Measurements from ENCODE around the gene EDN3.

EDN3 gene, protein sequence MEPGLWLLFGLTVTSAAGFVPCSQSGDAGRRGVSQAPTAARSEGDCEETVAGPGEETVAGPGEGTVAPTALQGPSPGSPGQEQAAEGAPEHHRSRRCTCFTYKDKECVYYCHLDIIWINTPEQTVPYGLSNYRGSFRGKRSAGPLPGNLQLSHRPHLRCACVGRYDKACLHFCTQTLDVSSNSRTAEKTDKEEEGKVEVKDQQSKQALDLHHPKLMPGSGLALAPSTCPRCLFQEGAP

GRCh38 chr20:59300333-59301081 lies at the start of gene EDN3:
EDN3 (plus strand) TSS chr20:59300611; CDS start chr20:59300813, 202 bp downstream.
- DNase-seq (ENCODE audit: low read depth): no peak

DNA sequence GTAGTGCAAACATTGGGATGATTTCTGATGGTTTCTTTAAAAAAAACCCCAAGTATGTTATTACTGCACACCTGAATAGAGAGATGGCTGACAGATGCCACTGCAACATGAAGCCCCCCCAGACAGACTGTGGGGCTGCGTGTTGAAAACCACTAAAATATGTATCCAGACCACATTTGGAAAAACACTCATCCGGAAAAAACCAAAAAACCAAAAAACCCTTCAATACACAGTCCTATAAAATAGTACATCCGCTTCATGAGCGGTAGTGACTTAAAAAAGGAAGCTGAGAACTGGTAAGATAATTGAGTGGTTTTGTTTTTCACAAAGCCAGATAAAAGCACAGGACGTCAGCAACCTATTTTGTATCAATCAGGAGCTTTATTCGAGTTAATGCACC lies 47.1 kb upstream of the EDN3 start:
- no peak for DNase-seq (ENCODE audit: low read depth)

- DNase-seq (ENCODE audit: low read depth): no peak
Observed at GRCh38 chr20:59253779-59254319, 46.6 kb upstream of the EDN3 start.

DNA sequence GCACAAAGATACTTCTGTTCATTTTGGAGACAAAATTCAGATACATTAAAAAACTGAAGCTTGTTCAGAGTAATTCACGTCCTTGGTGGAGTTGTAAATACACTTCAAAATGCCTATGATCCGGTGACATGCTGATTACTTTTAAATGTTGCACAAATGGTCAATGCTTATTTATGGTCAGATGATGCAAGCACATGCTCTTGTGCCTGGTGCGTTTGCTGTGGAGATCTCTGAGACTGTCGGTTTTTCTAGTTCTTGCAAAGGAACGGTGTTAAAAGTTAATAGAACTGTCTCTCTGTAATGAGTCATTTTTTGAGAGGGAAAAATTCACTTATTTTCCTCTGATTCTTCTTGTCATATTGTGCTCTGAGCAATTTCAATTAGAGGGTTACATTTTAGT lies 45.2 kb upstream of the EDN3 start:
- DNase-seq (ENCODE audit: low read depth): no peak

DNA sequence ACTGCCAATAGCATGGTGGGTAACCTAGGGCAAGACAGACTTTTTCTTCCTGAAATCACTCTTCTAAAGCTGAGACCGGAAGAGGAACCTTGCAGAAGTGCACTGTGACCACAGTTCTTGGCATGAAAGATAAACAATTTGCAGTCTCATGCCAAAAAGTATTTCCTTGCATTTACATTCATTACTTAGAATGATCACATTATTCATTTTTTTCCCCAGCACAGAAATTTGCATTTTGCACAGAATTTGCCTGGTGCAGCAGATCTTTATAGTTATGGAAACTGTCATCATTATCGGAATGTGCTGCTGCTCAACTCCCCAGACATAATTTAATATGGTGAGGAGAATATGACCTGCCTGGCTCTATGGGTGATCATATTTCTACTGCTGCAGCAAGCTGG lies 42.2 kb upstream of the EDN3 start:
- DNase-seq (ENCODE audit: low read depth): no peak

- DNase-seq (ENCODE audit: low read depth): no peak
Observed at GRCh38 chr20:59259946-59260345, 40.5 kb upstream of the EDN3 start.

DNA sequence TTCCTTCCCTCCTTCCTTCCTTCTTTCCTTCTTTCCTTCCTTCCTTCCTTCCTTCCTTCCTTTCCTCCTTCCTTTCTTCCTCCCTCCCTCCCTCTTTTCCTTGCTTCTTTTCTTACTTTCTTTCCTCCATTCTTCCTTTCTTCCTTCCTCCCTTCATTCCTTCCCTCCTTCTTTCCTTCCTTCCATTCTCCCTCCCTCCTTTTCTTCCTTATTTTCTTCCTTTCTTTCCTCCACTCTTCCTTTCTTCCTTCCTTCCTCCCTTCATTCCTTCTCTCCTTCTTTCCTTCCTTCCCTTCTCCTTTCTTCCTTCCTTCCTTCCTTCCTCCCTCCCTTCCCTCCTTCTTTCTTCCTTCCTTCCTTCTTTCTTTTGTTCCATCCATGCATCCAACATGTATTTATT lies 35.1 kb upstream of the EDN3 start:
- DNase-seq (ENCODE audit: low read depth): no peak

- DNase-seq (ENCODE audit: low read depth): no peak
Observed at GRCh38 chr20:59268870-59269269, 31.5 kb upstream of the EDN3 start.

DNA sequence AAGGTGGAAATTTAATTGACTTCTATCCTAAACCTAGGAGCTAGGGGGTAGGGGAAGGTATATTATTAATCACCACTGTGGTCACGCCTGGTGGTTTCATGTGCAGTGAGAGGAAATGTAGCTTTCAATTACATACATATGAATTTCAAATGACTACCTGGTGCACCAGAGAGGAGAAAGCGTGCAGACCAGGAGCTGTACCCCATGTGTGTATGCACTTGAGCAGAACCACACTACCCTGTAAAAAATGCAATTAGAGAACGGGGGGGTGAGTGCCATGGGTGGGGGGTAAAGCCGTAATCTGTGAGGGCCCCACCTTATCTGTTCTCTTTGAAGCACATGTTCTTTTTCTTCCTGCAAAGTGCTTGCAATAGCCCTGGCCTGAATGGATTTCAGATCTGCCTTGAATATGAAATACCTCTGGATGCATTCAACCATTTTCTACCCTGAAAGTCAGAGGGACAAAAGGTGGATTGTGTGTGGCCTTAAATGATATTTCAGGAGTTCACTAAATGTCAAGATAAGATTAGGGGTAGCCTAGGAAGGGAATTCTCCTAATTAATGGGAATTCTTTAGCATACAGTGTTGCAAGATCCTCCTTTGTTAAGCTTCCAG lies 30.9 kb upstream of the EDN3 start:
- no peak for DNase-seq (ENCODE audit: low read depth)

DNA sequence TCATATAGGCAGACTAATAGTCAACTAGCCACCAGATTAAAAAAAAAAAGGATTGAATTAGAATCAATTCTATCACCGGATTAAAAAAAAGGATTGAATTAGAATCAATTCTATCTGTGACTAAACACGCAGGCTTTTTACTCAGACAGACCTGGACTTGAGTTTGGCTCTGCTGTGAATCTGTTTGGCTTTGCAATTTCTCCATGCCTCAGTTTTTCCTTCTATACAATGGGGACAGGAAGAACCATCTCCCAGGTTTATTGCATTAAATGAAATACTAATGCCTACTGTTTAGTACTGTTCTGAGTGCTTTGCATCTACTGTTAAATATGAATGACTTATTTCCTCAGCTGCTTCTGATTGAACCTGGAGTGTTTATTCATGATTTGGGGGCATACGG lies 30.0 kb upstream of the EDN3 start:
- no peak for DNase-seq (ENCODE audit: low read depth)

GRCh38 chr20:59273739-59274357 lies 26.6 kb upstream of the EDN3 start:
- DNase-seq (ENCODE audit: low read depth): no peak

DNA sequence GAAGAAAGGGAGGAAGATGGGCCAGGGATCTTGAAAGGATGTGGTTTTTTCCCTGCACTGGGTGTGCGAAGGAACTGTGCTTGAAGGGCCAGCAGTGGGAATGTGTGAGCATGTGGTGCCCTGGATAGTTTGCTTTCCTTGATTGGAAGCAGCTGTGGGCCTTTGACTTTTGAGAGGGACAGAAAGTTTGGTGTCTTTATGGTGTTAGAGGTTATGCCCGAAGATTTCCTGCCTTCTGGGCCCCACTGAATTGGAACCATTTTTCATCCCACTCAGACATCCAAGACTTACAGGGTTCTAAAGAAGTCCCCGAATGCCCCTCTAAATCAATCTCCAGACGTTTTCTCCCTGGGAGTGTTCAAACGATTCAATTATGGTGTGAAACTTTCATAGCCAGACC lies 23.5 kb upstream of the EDN3 start:
- DNase-seq (ENCODE audit: low read depth): no peak

GRCh38 chr20:59284470-59284869 lies 15.9 kb upstream of the EDN3 start:
- DNase-seq (ENCODE audit: low read depth): no peak

GRCh38 chr20:59289994-59290393 lies 10.4 kb upstream of the EDN3 start:
- DNase-seq (ENCODE audit: low read depth): no peak

- DNase-seq (ENCODE audit: low read depth): no peak
Observed at GRCh38 chr20:59291740-59292383, 8.5 kb upstream of the EDN3 start.

GRCh38 chr20:59295531-59295930 lies 4.9 kb upstream of the EDN3 start:
- no peak for DNase-seq (ENCODE audit: low read depth)

DNA sequence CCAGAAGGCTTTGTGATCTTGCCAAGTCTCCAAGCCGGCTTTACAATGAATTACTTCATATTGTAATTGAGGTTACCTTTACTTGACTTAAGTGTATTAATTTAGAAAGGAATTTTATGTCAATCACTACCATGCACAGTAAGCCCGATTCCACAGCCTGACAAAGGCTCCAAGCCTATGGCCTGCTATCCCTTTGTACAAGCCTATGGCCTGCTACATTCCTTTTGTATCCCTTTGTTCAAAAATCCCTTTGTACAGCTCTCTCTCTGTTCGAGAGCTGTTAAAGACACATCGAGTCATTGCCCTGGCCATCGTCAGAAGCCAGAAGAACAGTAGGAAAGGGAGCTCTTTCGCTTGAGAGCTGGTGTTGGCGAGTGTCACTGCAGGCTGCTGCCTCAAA lies 2.7 kb upstream of the EDN3 start:
- no peak for DNase-seq (ENCODE audit: low read depth)

- DNase-seq (ENCODE audit: low read depth): no peak
Observed at GRCh38 chr20:59299945-59300332, 472 bp upstream of the EDN3 start.

DNA sequence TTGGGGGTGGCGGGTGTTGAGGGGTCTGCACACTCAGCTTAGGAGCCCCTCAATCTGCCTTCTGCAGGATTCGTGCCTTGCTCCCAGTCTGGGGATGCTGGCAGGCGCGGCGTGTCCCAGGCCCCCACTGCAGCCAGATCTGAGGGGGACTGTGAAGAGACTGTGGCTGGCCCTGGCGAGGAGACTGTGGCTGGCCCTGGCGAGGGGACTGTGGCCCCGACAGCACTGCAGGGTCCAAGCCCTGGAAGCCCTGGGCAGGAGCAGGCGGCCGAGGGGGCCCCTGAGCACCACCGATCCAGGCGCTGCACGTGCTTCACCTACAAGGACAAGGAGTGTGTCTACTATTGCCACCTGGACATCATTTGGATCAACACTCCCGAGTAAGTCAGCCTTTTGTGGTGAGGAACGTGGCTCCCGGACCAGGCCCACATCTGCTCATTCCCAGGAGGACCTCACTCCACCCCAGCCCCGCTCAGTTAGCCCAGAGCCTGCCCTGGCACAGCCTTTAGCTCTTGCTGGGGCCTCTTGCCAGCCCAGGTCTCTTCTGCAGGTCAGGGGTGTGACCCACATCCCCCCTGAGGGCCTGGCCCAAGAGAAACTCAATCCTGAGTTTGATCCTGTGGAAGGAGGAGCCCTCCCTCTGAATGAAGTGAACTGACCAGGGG lies 1.1 kb downstream of the EDN3 start:
- DNase-seq (ENCODE audit: low read depth): no peak

GRCh38 chr20:59305908-59306655 lies 5.7 kb downstream of the EDN3 start:
- no peak for DNase-seq (ENCODE audit: low read depth)

DNA sequence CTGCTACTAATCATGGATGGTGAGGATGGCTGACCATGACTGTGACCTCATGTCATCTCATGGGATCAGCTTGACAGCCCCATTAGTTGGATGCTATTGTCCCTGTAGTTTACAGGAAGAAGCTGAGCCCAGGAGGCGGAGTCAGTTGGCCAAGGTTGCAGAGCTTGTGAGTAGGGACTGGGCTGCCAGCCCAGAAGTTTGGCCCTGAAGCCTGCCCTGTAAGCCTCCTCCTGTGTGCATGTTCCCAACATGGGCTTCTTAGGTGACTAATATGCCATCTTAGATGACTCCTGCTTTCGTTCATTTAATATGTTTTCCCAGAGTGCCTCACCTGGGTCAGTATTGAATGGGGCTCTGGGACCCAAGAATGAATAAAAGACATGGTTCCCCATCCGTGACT lies 6.9 kb downstream of the EDN3 start:
- DNase-seq (ENCODE audit: low read depth): no peak
